DMS153 treated with DMSO at 0.1 percent for 48 hours (cell line): ENCODE results near the gene ANXA8.
"Not testable (repeated sequence)": the region's sequence is repeated elsewhere in the genome, so short reads cannot be mapped to it uniquely, and the experiment has no call there.

Experiments
- DNase-seq: peaks from one replicate; lab custom pipeline; 2025; ENCODE audit not compliant: unreplicated experiment; lab: John Stamatoyannopoulos, UW

The ANXA8 gene, protein sequence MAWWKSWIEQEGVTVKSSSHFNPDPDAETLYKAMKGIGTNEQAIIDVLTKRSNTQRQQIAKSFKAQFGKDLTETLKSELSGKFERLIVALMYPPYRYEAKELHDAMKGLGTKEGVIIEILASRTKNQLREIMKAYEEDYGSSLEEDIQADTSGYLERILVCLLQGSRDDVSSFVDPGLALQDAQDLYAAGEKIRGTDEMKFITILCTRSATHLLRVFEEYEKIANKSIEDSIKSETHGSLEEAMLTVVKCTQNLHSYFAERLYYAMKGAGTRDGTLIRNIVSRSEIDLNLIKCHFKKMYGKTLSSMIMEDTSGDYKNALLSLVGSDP

DNA sequence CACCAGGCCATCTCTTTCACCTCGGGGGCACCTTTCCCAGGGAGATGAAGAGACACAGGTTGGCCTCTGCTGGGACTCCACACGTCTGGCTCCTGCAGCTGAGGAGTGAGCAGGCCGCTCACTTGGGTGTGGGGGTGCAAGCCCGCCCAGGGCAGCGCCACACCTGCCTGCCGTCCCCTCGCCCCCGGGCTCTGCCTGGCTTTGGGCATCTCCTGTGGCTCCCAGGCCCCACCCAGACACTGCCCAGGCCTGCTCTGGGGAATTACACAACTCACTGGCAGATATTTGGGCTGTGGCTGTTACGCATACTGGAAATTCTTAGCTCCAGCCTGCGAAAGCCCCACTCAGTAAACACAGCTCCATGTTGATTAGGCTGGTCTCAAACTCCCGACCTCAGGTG is at the start of gene ANXA8:
Gene ANXA8, minus strand, starts transcription at position 193 of the 400 bp plus-strand sequence. Its CDS starts 182 bp downstream, at position 11.
- DNase-seq = not testable (repeated sequence)

DNA sequence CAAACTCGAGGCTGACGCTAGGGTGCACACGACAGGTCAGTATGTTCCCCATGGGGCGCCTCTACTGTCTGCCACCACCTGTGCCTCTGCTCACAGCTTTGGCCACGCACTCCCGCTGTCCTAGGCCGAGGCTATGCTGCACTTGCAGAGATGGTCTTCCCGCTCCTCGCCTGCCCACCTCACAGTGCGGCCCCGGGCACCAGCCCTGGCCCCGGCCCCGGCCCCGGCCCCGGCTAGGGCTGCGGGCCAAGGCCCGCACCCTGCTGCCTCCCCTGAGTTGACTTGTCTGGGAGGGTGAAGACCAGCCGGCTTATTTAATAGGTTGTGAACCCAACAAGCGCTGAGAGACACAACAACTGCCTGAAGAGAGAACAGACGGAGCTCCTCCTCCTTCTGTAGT is 39.6 kb upstream of the ANXA8 start, which contains the start of gene AGAP9:
Gene AGAP9, minus strand, starts transcription at position 164 of the 400 bp plus-strand sequence. Its CDS starts 112 bp downstream, at position 52.
- DNase-seq = not testable (repeated sequence)

DNA sequence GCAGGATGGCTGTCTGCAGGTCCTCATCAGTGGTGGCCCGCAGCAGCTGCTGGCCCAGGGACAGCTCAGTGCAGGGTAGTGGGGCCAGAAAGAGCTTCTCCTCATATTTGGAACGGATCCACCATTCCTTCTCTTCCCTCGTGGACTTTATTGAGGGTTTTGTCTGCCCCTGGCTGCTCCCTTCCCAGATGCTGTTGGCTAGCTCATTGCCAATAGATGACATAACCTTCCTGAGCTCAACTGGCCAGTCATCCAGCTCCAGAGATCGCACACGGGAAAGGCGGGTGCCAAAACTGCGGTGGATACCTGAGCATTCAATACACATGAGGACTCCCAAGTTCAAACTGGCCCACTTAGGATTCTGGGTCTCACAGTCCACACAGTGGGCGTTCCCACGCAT is 18.4 kb upstream of the ANXA8 start:
- not testable (repeated sequence) for DNase-seq

DNA sequence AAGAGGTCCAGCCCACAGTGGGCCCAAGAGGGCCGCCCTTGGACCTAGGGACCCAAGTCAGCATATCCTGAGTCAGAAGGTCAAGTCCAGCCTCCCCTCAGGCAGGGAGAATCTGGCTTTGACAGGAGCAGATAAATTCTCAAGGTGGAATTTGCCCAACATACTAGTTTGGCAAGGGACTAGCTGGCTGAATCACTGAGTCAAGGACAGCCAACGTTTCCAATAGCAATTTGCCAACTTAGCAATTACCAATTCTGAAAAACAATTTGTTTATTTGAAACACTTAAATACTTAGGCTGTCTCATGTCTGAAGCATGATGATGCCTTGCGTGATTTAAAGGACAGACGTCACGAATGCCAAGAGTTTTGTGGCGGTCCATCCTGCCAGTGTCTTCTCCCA is 10.3 kb upstream of the ANXA8 start:
- DNase-seq = not testable (repeated sequence)

DNA sequence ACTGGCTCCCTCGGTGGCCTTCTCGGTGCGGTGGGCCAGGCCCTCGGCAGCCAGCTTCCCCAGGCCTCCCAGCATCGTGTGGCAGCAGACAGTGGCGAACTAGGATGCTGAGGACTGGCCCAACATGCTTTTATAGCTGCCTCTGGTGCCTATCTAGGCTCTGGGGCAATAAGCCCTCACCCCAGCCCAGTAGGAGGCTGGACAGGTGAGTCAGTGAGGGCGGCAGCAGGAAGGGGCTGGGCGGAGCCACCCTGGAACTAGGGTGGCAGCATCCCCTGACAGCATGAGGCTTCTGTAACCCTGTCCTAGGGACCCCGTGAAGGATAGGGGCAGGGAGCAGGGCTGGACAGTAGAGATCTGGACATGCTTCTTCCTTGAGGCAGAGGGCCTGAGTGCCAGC is 7.7 kb upstream of the ANXA8 start, which contains the start of gene FAM25G:
Gene FAM25G, minus strand, starts transcription at position 101 of the 400 bp plus-strand sequence. Its CDS starts 26 bp downstream, at position 75.
- not testable (repeated sequence) for DNase-seq

DNA sequence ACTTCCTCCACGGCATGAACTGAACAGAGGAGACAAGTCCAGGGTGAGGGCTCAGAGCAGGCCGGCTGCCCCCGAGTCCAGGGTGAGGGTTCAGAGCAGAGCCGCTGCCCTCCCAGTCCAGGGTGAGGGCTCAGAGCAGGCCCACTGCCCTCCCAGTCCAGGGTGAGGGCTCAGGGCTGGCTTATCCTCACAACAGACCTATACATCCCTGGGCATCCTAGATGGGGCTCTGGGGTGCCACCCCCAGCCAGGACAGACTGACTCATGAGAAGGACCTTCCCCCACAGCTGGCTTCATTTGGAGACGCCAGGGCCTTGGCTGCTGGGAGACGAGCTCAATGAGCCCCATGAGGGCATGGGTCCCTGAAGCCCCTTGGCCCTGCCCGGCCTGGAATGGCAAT is 5.7 kb upstream of the ANXA8 start:
- not testable (repeated sequence) for DNase-seq

DNA sequence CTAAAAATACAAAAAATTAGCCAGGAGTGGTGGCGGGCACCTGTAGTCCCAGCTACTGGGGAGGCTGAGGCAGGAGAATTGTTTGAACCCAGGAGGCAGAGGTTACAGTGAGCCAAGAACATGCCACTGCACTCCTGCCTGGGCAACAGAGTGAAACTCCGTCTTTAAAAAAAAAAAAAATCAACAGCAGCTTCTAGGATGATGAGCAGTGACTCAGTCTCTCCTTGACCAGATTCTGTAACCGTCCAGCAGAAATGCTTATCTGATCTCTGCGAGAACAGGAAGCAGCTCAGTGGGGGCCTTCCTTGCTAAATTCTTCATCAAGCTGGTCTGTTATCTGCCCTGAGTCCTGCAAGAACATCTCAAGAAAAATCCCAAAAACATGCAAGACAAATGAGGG is 2.0 kb upstream of the ANXA8 start:
- DNase-seq = not testable (repeated sequence)

DNA sequence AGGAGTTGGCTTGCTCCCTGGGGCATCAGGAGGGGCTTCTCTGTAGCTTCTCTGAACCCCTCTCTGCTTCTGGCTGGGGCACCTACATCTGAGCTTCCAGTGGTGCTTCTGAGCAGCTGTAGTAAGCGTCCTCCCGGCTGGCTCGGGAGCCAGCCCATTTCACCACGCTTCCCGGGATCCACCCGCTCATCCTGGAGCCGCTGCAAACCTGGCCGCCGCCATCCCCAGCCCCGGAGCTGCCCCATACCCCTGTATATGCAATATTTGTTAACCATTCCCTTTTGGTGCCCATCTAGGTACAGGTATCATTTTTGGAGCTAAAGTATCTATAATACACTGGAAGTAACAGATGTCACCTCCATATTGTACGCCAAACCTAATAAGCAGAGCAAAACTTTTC is 871 bp upstream of the ANXA8 start:
- DNase-seq = not testable (repeated sequence)

DNA sequence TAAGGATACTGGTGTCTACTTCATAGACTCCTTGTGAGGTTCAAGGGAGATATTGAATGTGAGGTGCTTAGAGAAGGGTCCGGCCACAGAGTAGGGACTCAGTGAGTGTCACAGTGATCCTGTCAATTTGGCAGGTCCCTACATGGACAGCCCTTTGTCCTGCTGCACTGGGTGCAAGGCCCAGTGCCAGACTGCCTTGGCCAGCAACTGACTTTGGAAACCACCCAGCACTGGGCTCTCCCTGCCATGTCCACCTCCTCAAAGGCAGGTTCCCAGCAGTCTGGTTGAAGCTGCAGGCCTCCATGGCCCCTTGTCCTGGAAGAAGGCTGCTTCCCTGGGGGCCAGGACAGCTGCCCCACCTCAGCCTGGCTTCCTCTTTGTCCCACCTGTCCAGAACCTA is 1.5 kb downstream of the ANXA8 start:
- not testable (repeated sequence) for DNase-seq

DNA sequence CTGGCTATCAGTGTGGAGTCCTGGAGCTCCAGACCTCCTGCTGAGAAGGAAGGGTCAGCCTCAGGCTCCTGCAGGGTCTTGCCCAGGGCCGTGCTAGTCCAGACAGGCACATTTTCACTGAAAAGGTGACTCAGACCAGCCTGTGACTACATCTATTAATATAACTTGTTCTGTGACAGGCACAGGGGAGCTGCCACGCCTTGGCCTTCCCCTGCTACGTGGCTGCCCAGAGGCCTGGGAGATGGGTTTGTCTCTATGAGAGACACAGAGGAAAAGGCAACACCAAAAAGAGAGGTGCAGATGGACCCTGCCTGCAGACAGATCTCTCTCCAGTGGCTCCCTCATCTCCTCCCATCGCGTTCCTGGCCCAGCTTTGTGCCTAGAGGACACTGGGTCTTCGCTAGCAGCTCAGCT is 2.1 kb downstream of the ANXA8 start:
- not testable (repeated sequence) for DNase-seq

DNA sequence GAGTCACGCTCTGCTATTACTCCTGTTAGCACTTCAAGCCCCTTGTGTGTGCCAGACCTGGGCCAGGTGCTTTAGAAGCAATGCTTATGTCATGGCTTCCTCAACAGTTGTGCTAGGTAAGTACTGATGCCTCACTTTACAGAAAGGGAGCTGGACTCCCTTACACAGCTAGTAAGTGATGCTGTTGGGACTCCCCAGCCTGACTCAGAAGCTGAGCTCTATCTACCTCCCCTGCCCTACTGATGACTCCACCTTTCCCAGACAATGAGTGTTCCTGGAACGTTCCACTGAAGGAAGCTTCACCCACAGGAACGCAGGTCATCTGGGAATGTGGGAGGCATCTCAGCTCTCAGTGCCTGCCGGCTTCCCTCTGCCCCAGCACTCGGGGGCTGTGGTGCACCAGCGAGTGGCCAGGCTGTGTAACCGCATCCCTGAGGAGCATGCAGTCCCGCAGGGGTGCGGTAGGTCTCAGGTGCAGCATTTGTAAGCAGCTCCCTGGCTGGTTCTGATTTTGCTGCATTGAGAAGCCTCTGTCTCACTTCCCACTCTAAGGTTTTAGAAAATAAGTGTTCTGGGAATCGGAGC is 2.6 kb downstream of the ANXA8 start:
- not testable (repeated sequence) for DNase-seq

DNA sequence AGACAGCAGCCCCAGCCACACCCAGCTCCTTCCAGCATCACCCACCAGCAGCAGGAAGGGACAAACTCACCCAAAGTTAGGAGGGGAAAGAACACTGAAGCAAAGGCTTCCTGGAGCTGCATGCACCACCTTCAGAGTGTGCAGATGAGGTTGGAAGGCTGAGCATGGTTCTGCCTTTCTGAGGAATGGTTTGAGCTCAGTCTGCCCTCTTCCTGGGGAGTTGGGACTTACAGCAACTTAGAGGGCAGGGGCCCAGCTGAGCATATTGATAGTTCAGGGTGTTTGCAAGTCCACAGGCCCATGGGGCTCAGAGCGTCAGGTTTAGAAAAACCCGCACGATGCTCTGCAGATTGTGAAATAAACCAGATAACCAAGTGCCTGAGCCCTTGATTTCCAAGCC is 3.8 kb downstream of the ANXA8 start:
- DNase-seq = not testable (repeated sequence)

DNA sequence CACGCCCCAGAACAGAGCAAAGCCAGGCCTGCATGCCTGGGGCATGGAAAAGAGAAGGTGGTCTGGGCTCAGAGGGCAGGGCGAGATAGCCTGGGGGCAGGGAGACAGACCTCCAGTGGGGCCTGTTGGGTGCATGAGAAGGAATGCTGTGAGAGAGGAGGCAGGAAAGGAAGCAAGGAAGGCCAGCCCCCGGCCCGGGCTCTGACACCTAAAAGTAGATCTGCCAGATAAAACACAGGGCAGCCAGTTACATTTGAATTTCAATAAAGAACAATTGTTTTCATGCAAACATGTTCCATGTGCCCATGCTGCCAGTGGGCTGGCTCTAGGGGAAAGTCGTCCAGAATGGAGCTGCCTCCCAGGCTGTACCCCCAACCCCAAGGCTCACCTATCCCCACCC is 5.8 kb downstream of the ANXA8 start:
- not testable (repeated sequence) for DNase-seq

DNA sequence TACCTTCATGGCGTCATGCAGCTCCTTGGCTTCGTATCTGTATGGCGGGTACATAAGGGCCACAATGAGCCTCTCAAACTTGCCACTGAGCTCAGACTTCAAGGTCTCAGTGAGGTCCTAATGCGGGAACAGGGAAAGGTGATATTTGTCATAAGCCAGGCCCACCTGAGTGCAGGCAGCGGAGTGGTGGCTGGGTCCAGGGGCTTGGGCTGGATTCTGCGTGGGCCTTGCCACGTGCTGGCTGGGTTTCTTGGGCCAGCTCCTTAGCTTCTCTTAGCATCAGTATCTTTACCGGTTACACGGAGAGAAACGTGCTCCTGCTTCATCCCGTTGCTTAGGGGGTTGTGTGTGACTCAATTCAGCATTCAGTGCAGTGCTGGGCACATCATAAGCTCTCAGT is 6.8 kb downstream of the ANXA8 start:
- DNase-seq = not testable (repeated sequence)

DNA sequence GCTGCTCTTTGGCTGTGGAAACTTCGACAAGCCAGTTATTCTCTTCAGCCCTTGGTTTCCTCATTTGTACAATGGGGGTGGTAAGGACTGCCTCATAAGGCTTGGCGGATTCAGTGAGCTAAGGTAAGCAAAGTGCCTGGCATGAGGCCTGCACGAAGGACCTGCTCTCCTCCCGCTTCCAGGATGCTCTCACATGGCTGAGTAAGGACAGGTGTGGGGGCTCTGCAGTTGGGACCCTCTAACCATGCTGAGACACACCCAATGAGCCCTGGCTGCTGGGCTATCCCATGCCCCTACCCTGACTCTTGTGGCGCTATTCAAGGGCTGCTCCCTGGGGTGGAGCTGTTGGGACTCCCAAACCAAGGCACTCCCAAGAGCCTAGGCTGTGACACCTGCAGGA is 8.8 kb downstream of the ANXA8 start:
- DNase-seq = not testable (repeated sequence)

DNA sequence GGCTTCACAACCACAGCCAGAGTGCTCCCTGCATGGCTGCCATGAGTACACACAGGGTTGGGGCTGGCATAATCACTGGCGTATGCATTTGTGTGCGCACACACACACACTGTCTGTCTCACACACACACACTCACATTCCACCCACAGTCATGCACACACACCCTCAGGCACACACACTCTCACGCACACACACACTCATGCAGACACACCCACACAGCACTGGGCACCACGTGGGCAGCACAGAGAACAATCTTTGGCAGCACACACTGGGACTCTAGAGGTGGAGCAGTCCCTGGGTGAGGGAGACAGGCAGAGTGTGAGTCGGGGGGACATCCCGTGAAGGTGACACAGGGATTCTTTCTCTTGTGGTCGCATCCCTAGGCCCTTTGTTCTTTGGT is 10.4 kb downstream of the ANXA8 start:
- DNase-seq = not testable (repeated sequence)

DNA sequence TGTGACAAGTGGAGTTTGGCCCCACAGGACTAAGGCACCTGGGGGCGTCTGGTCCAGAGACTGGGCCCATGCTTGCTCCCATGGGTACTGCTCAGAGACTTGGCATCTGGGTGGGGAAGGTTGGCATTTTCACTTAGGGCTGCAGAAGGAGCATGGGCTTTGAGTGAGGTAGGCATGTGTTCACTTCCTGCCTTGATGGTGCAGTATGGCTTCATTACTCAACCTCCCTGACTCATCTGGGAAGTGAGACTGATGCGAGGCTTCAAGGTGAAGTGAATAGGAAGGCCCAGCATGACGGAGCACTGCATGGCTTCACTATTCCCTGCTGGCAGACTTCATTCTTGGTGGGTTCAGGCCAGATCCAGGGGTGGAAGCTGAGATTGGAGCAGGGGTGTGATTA is 11.3 kb downstream of the ANXA8 start:
- DNase-seq = not testable (repeated sequence)

DNA sequence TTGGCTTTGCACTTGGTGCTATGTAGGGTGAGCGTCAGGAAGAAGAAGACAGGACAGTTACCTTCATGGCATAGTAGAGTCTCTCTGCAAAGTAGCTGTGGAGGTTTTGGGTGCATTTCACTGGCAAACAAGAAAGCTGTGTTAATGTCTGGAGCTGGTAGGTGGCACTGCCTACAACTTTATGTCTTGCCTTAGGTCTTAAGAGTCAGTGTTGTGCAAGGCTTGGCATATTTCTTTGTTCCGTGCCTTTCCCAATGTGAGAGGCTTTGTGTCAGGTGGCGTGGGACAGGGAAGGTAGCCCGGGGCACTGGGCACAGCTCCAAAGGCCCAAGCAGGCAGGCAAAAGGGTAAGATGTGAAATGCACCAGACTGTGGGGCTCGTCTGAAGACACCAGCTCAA is 11.8 kb downstream of the ANXA8 start:
- DNase-seq = not testable (repeated sequence)

DNA sequence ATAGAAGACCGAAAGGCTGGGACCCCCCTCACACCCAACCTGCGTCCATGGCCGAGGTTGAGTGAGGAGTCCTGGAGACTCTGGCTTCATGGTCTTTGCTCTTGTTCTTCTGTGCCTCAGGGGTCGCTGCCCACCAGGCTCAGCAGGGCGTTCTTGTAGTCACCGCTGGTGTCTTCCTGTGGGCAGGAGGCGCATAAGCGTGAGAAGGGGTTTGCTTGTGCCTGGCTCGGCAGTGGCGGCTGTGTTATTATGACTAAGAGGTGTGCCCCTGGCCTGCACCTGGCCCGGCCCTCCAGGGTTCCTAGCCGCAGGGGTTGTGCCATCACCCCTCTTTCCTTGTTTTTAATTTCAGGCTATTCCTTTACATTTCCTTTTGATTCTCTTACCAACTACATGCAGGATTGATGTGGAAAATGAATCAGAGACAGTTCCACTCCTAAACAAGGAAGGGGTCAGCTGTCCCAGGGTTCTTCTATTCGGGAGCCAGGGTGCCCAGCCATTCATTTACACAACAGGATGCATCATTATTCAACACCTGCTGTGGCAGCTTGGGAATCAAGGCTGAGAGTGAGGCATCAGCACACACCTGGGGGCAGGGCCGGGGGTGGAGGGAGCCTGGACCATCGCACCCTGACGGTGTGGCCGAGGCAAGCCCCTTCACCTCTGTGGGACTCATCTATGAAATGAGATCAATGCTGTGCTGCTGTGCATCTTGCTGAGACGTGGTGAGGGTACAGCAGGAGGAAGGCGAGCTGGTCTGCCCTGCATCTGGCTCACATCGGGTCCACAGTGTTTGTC is 15.0 kb downstream of the ANXA8 start:
- not testable (repeated sequence) for DNase-seq

DNA sequence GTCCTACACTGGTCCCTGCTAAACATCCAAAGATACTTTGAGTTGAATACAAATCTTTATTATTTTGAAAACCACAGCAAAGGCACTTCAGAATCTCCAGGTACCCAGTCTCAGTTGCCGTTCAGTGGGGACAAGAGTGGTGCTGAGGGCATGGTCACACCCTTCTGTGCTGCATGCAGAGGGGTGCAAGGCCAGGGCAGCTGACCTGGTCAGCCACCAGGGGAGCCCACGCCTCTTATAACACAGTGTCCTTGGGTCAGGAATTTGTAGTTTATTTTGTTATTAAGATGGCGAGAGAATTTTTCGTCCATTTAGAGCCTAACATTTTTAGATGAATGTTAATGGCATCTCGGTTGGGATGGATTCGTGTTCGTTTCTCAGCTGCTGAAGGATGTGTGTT is 16.0 kb downstream of the ANXA8 start:
- not testable (repeated sequence) for DNase-seq

DNA sequence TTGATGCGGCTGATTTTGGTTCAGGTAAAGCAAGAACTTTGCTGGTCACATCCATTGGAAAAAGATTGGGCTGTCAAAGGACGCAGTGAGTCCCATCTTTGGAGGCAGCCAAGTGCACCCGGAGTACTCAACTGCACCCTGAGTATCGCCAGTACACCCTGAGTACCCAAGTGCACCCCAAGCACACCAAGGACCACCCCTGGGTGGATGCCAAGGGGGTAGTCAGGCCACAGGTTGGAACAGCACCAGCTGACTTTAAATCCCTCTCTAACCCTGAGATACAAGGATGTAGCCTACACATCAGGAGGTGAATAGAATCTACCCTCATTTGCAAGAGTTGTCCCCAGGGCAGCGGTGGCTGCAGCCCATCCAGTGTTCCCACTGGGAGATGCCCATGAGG is 16.5 kb downstream of the ANXA8 start:
- DNase-seq = not testable (repeated sequence)
